ENCODE data around the gene ZFYVE19. TPM values are rescaled to one million over a fixed set of nuclear protein-coding genes. Genes with fewer than 3 reads are reported as not detected.
A peak's percentile ranks its signal among the peaks of the same experiment; 100 is the strongest.

Gene ZFYVE19
- total and polyA plus RNA-seq, 2 of the 13 experiments (the other 11 are each of a cell fraction or from before 2014, with no cell fraction given): 23.3 to 44.0 TPM

DNA sequence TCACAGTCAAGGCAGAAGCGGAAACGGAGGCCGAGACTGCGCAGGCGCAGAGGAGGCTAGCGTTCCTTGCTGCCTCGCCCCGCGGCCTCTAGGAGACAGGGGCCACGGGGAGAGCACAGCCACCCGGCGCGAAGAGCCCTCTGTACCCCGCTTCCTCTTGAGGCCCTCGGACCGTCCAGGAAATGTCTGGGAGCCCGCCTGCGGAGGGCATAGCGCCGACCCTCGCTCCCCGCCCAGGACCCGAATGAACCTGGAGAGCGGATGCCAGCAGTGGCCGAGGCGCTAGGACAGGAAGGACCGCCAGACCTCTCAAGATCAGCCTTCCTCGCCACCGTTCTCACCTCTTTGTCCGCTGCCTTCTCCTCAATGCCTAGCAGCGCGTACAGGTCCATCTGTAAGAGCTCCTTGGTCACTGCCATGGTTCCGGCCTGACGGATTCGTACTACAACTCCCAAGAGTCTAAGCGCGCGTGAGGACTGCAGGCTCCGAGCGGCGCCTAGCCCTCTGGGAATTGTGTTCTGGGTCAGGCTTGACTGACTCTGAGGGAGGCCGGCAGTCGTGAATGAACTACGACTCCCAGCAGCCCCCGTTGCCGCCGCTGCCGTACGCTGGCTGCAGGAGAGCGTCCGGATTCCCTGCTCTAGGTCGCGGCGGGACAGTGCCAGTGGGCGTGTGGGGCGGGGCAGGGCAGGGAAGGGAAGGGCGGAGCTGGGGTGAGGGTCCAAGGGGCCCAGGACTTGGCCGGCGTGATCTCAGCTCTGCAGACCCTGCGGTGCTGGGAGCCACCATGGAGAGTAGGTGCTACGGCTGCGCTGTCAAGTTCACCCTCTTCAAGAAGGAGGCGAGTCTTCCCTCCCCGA, at the start of gene ZFYVE19, which contains the start of gene DNAJC17 (continued):
- TF ChIP-seq, protein P1, sequence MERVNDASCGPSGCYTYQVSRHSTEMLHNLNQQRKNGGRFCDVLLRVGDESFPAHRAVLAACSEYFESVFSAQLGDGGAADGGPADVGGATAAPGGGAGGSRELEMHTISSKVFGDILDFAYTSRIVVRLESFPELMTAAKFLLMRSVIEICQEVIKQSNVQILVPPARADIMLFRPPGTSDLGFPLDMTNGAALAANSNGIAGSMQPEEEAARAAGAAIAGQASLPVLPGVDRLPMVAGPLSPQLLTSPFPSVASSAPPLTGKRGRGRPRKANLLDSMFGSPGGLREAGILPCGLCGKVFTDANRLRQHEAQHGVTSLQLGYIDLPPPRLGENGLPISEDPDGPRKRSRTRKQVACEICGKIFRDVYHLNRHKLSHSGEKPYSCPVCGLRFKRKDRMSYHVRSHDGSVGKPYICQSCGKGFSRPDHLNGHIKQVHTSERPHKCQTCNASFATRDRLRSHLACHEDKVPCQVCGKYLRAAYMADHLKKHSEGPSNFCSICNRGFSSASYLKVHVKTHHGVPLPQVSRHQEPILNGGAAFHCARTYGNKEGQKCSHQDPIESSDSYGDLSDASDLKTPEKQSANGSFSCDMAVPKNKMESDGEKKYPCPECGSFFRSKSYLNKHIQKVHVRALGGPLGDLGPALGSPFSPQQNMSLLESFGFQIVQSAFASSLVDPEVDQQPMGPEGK (CRISPR knock-in tag; IDR thresholded peaks at IDR 0.05): no peak; the same call in 1 of the 2 replicates
- peak; percentile 30; the same call in 1 of the 2 replicates for TF ChIP-seq NCOR1 (IDR thresholded peaks at IDR 0.05; ENCODE audit: borderline replicate concordance, low read length)
- TF ChIP-seq, protein P2, sequence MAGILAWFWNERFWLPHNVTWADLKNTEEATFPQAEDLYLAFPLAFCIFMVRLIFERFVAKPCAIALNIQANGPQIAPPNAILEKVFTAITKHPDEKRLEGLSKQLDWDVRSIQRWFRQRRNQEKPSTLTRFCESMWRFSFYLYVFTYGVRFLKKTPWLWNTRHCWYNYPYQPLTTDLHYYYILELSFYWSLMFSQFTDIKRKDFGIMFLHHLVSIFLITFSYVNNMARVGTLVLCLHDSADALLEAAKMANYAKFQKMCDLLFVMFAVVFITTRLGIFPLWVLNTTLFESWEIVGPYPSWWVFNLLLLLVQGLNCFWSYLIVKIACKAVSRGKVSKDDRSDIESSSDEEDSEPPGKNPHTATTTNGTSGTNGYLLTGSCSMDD (CRISPR knock-in tag; IDR thresholded peaks at IDR 0.05): no peak
- TF ChIP-seq CREM (IDR thresholded peaks at IDR 0.05): peak; percentile 99
- TF ChIP-seq CREM (CRISPR knock-in tag; IDR thresholded peaks at IDR 0.05): no peak
- TF ChIP-seq ZNF543 (CRISPR knock-in tag; IDR thresholded peaks at IDR 0.05): no peak; the same call in 1 of the 2 replicates
- TF ChIP-seq, protein P3, sequence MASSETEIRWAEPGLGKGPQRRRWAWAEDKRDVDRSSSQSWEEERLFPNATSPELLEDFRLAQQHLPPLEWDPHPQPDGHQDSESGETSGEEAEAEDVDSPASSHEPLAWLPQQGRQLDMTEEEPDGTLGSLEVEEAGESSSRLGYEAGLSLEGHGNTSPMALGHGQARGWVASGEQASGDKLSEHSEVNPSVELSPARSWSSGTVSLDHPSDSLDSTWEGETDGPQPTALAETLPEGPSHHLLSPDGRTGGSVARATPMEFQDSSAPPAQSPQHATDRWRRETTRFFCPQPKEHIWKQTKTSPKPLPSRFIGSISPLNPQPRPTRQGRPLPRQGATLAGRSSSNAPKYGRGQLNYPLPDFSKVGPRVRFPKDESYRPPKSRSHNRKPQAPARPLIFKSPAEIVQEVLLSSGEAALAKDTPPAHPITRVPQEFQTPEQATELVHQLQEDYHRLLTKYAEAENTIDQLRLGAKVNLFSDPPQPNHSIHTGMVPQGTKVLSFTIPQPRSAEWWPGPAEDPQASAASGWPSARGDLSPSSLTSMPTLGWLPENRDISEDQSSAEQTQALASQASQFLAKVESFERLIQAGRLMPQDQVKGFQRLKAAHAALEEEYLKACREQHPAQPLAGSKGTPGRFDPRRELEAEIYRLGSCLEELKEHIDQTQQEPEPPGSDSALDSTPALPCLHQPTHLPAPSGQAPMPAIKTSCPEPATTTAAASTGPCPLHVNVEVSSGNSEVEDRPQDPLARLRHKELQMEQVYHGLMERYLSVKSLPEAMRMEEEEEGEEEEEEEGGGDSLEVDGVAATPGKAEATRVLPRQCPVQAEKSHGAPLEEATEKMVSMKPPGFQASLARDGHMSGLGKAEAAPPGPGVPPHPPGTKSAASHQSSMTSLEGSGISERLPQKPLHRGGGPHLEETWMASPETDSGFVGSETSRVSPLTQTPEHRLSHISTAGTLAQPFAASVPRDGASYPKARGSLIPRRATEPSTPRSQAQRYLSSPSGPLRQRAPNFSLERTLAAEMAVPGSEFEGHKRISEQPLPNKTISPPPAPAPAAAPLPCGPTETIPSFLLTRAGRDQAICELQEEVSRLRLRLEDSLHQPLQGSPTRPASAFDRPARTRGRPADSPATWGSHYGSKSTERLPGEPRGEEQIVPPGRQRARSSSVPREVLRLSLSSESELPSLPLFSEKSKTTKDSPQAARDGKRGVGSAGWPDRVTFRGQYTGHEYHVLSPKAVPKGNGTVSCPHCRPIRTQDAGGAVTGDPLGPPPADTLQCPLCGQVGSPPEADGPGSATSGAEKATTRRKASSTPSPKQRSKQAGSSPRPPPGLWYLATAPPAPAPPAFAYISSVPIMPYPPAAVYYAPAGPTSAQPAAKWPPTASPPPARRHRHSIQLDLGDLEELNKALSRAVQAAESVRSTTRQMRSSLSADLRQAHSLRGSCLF (CRISPR knock-in tag; IDR thresholded peaks at IDR 0.05; ENCODE audit: borderline replicate concordance): no peak
- no peak for TF ChIP-seq ZFP41 (CRISPR knock-in tag; IDR thresholded peaks at IDR 0.05; ENCODE audit: borderline replicate concordance)
- 0 out of 2 replicates have a peak, but pooled peaks have one; percentile 27 for TF ChIP-seq ZBTB20 (CRISPR knock-in tag; IDR thresholded peaks at IDR 0.05; ENCODE audit: borderline replicate concordance, low read depth)
- TF ChIP-seq, protein P4, sequence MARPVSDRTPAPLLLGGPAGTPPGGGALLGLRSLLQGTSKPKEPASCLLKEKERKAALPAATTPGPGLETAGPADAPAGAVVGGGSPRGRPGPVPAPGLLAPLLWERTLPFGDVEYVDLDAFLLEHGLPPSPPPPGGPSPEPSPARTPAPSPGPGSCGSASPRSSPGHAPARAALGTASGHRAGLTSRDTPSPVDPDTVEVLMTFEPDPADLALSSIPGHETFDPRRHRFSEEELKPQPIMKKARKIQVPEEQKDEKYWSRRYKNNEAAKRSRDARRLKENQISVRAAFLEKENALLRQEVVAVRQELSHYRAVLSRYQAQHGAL (CRISPR knock-in tag; IDR thresholded peaks at IDR 0.05; ENCODE audit: not compliant biosample characterization): peak; percentile 76
- TF ChIP-seq, protein P5, sequence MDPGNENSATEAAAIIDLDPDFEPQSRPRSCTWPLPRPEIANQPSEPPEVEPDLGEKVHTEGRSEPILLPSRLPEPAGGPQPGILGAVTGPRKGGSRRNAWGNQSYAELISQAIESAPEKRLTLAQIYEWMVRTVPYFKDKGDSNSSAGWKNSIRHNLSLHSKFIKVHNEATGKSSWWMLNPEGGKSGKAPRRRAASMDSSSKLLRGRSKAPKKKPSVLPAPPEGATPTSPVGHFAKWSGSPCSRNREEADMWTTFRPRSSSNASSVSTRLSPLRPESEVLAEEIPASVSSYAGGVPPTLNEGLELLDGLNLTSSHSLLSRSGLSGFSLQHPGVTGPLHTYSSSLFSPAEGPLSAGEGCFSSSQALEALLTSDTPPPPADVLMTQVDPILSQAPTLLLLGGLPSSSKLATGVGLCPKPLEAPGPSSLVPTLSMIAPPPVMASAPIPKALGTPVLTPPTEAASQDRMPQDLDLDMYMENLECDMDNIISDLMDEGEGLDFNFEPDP (CRISPR knock-in tag; conservative IDR thresholded peaks at IDR 0.05): no peak
- TF ChIP-seq, protein P6, sequence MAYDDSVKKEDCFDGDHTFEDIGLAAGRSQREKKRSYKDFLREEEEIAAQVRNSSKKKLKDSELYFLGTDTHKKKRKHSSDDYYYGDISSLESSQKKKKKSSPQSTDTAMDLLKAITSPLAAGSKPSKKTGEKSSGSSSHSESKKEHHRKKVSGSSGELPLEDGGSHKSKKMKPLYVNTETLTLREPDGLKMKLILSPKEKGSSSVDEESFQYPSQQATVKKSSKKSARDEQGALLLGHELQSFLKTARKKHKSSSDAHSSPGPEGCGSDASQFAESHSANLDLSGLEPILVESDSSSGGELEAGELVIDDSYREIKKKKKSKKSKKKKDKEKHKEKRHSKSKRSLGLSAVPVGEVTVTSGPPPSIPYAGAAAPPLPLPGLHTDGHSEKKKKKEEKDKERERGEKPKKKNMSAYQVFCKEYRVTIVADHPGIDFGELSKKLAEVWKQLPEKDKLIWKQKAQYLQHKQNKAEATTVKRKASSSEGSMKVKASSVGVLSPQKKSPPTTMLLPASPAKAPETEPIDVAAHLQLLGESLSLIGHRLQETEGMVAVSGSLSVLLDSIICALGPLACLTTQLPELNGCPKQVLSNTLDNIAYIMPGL (CRISPR knock-in tag; IDR thresholded peaks at IDR 0.05; ENCODE audit: borderline replicate concordance in 1 of 2, low read depth in 1 of 2): peak in 1 of 2 experiments; percentile 76; a peak in 3 of 4 replicates
- TF ChIP-seq EEA1 (CRISPR knock-in tag; IDR thresholded peaks at IDR 0.05; ENCODE audit: borderline replicate concordance): 0 out of 2 replicates have a peak, but pooled peaks have one; percentile 53
- TF ChIP-seq ZNF224 (CRISPR knock-in tag; IDR thresholded peaks at IDR 0.05): 0 out of 2 replicates have a peak, but pooled peaks have one; percentile 55

Measured in HepG2 (cell line).